ENCODE measurements around the gene SPIC. TPM values are rescaled to one million over a fixed set of nuclear protein-coding genes. Genes with fewer than 3 reads are reported as not detected.

Gene SPIC
- total and polyA plus RNA-seq, 12 donors, result 0.19 to 0.88 TPM; not detected in 10

DNA sequence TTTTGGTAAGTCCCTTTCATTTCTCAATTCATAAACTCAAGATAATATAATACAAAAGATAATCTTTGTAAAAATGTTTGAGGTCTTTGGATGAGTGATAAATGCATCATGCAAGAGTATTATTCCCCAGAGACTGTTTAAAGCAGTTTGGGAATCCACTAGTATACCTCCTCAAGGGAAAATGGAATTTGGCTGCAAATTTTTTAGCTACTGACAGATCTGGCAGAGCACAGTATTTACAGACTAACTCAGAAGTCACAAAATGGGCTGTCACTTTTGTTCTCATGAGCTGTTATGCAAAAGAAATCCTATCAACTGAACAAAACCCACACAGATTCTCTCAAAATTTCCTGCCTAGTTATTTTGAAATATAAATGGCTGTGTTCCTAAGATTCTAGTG is 9.9 kb downstream of the SPIC start:
- ATAC-seq (no peak), DNase-seq (no peak)
- intact Hi-C loops (cut with DNase I), result no loop called here
- peaks cover 0 to 4% (median 0%) of the 10 kb centered on the region in 9 donors for H3K4me1 ChIP-seq
- H3K27ac ChIP-seq, result no peak overlapping the region
- no peaks in the 10 kb centered on the region for H3K9me3 ChIP-seq
- TF ChIP-seq CTCF (IDR thresholded peaks at IDR 0.05), result no peak
- H3K36me3 ChIP-seq, result no peaks in the 10 kb centered on the region
- H3K27me3 ChIP-seq, result peaks cover 0 to 10% (median 0%) of the 10 kb centered on the region in 7 donors
- H3K4me3 ChIP-seq, result no peak overlapping the region

- ATAC-seq (no peak), DNase-seq (no peak)
- H3K9me3 ChIP-seq, result no peaks in the 10 kb centered on the region
- H3K27me3 ChIP-seq, result peaks cover 0 to 10% (median 0%) of the 10 kb centered on the region in 7 donors
- H3K4me1 ChIP-seq, result peaks cover 0 to 15% (median 0%) of the 10 kb centered on the region in 9 donors
- no peaks in the 10 kb centered on the region for H3K36me3 ChIP-seq
- intact Hi-C loops (cut with DNase I), result no loop called here
- WGBS, 2 donors, result 65 to 69% methylated on average over 2 of the region's 2 CpGs
- no peak overlapping the region for H3K27ac ChIP-seq
- TF ChIP-seq CTCF (IDR thresholded peaks at IDR 0.05), result no peak
- no peak overlapping the region for H3K4me3 ChIP-seq
Measured at GRCh38 chr12:101488469-101488868, 13.3 kb downstream of the SPIC start.

- H3K27ac ChIP-seq, result no peak overlapping the region
- H3K9me3 ChIP-seq, result no peaks in the 10 kb centered on the region
- no peaks in the 10 kb centered on the region for H3K36me3 ChIP-seq
- WGBS, 2 donors, result 6 to 7% methylated on average over 3 of the region's 3 CpGs
- H3K4me3 ChIP-seq, result no peak overlapping the region
- intact Hi-C loops (cut with DNase I), result loop anchor here in 3 of 10 donors (5.0 to 10.0 kb wide), 3 partner anchors 267 to 344 kb away; partner anchors contain the start of gene GNPTAB (in 1 of the 3)
- peak in 8 of 9 donors; percentile 9 to 57 (median 47) for TF ChIP-seq CTCF (IDR thresholded peaks at IDR 0.05)
- peaks cover 0 to 10% (median 0%) of the 10 kb centered on the region in 7 donors for H3K27me3 ChIP-seq
- peaks cover 0 to 15% (median 0%) of the 10 kb centered on the region in 9 donors for H3K4me1 ChIP-seq
- ATAC-seq, result peak in 7 of 8 donors; percentile 34 to 80 (median 55)
- DNase-seq, result peak in 1 of 2 donors; percentile 5
Measured at GRCh38 chr12:101490286-101490920, 15.3 kb downstream of the SPIC start.

GRCh38 chr12:101491329-101491728 is 16.2 kb downstream of the SPIC start:
- intact Hi-C loops (cut with DNase I), result loop anchor here in 3 of 10 donors (5.0 to 10.0 kb wide), 3 partner anchors 266 to 343 kb away; partner anchors contain the start of gene GNPTAB (in 1 of the 3)
- DNase-seq, result no peak

More at GRCh38 chr12:101491329-101491728, 16.2 kb downstream of the SPIC start:
- Histone ChIP-seq H3K4me3 (no peak overlapping the region), H3K4me1 (peaks cover 0 to 15% (median 0%) of the 10 kb centered on the region in 9 donors), H3K27ac (no peak overlapping the region), H3K9me3 (no peaks in the 10 kb centered on the region), H3K27me3 (peaks cover 0 to 10% (median 0%) of the 10 kb centered on the region in 7 donors), H3K36me3 (no peaks in the 10 kb centered on the region)
- ATAC-seq, result peak in 3 of 8 donors; percentile 16 to 41 (median 38)
- WGBS, 2 donors, result 92 to 96% methylated on average over 1 of the region's 1 CpG
- TF ChIP-seq CTCF (IDR thresholded peaks at IDR 0.05), result no peak

Data from heart right ventricle (tissue), 16 donors.